Measurements from ENCODE around the gene ARIH1.
"Not testable (repeated sequence)": the region's sequence is repeated elsewhere in the genome, so short reads cannot be mapped to it uniquely, and the experiment has no call there.

Gene ARIH1

GRCh38 chr15:72473614-72474465 is at the start of gene ARIH1:
Gene ARIH1 (plus strand): TSS chr15:72474330. CDS start chr15:72474640, 310 bp downstream.
- DNase-seq (ENCODE audit: low read depth) = peak; percentile 89

- no peak for DNase-seq (ENCODE audit: low read depth)
Measured at GRCh38 chr15:72426753-72427152, 47.4 kb upstream of the ARIH1 start.

- no peak for DNase-seq (ENCODE audit: low read depth)
Measured at GRCh38 chr15:72437650-72438316, 36.3 kb upstream of the ARIH1 start.

GRCh38 chr15:72442848-72443247 is 31.3 kb upstream of the ARIH1 start:
- DNase-seq (ENCODE audit: low read depth) = not testable (repeated sequence)

DNA sequence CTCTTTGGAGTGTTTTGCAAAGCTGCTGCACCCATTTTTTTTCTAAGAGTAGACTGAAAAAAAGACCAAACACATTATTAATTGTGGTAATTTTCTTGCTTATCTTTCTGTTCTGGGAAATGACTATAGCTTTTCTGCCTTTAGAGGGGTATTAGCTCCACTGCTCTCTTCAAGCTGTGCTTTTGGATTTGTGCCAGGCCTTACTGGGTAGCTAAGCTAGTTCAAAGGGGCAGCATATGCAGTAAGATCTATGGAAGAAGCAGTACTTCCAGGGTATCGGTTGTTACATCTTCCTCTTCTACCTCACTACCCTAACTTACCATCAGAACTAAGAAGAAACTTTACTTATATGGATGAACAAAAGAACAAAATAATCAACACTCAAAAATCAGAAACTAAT is 28.7 kb upstream of the ARIH1 start:
- no peak for DNase-seq (ENCODE audit: low read depth)

DNA sequence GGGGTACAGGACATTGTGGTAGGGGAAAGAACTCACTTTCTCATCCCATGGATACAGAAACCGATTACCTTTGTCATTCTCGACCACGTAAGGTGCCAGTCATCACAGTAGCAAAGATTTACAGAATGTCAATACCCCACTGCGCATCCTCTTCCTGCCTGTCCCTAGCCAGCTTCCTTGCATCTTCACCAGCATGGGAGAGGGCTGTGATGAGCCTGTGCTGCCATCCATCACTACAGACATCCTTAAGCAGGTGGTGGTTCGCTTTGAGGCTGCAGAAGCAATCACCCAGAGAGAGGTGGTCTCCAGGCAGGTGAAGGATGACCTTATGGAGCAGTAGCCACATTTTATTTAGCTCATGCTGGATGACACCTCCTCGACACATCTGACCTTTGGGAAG is 23.3 kb upstream of the ARIH1 start:
- no peak for DNase-seq (ENCODE audit: low read depth)

- DNase-seq (ENCODE audit: low read depth) = no peak
Measured at GRCh38 chr15:72451224-72451623, 22.9 kb upstream of the ARIH1 start.

- DNase-seq (ENCODE audit: low read depth) = no peak
Measured at GRCh38 chr15:72456684-72457083, 17.4 kb upstream of the ARIH1 start.

DNA sequence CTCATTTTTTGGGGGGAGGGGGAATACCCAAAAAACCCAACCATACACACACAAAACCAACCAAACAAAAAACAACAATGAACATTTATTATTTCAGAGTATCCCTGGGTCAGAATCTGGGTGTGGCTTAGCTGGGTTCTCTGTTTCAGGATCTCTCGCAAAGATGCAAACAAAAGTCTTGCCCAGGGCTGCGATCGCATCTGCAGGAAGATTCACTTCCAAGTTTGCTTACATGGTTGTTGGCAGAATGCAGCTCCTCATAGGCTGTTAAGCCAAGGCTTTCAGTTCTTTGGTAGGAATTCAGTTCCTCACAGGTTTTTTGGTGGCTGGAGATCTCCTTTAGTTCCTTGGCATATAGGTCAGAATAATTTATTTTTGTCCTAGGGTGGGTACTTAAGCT is 13.7 kb upstream of the ARIH1 start:
- no peak for DNase-seq (ENCODE audit: low read depth)

DNA sequence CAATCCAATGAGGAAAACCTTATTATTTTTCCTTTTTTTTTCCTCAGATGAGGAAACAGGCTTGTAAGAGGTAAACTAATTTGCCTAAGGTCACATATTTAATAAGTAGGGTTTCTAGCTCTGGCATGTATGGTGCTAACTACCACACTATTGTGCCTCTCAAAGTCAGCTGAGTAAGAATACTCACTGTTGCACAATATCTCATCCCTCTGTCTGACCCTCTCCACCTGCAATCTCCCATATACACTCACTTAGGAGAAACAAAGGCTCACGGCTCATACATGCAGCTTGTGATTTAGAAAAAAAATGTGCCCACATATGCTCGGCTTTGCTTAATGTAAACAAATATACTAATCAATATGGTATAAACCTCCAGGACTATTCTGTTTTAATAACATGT is 10.4 kb upstream of the ARIH1 start:
- no peak for DNase-seq (ENCODE audit: low read depth)

DNA sequence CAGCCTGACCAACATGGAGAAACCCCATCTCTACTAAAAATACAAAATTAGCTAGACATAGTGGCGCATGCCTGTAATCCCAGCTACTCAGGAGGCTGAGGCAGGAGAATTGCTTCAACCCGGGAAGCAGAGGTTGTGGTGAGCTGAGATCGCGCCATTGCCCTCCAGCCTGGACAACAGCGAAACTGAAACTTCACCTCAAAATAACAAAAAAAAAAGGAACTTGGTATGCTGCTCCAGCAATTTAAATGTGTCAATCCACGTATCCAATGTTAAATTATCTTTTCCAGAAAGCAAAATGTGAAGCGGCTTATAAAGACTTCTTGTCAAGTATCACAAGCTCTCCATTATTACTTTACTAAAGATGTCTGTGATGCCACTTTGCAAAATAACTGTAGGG is 9.9 kb upstream of the ARIH1 start:
- no peak for DNase-seq (ENCODE audit: low read depth)

- DNase-seq (ENCODE audit: low read depth) = no peak
Measured at GRCh38 chr15:72468103-72468502, 6.0 kb upstream of the ARIH1 start.

GRCh38 chr15:72472992-72473610 is 1.0 kb upstream of the ARIH1 start:
- DNase-seq (ENCODE audit: low read depth) = no peak

DNA sequence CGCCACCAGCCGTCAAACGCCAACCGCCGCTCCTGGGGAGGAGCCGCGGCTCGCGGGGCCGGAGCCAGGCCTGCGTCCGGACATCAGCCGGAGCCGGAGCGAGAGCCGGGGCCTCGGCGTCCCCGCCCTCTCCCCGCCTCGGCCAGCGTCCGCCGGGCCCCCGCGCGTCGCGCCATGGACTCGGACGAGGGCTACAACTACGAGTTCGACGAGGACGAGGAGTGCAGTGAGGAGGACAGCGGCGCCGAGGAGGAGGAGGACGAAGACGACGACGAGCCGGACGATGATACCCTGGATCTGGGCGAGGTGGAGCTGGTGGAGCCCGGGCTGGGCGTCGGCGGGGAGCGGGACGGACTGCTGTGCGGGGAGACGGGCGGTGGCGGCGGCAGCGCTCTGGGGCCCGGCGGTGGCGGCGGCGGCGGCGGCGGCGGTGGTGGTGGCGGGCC is 359 bp downstream of the ARIH1 start:
- DNase-seq (ENCODE audit: low read depth) = no peak

- peak; percentile 70 for DNase-seq (ENCODE audit: low read depth)
Measured at GRCh38 chr15:72474912-72475628, 940 bp downstream of the ARIH1 start.

DNA sequence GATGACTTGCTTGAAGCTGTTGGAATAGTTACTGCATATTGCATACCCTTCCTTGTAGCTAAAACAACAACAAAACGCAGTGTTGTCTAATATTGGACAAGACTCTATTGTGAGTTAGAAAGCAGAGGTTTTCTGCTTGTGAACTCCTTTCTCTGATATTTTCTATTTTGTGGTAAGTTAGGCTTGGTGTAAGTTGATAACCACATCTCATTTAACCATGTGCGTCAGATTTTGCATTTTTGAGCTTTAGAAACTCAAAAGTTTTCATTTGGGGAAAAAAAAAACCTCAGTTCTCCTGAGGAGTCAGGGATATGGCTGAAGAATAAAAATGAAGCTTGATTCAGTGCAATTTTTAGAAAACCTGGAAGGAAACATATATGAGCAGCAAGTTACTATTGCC is 1.5 kb downstream of the ARIH1 start:
- no peak for DNase-seq (ENCODE audit: low read depth)

DNA sequence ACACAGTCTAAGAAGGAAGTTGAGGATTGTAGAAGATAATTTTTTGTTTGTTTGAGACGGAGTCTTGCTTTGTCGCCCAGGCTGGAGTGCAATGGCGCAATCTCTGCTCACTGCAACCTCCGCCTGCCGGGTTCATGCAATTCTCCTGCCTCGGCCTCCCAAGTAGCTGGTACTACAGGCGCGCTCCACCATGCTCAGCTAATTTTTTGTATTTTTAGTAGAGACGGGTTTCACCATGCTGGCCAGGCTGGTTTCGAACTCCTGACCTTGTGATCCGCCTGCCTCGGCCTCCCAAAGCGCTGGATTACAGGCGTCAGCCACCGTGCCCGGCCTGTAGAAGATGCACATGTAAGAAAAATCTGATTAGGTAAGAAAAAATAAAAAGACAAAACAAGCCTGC is 2.2 kb downstream of the ARIH1 start:
- not testable (repeated sequence) for DNase-seq (ENCODE audit: low read depth)

DNA sequence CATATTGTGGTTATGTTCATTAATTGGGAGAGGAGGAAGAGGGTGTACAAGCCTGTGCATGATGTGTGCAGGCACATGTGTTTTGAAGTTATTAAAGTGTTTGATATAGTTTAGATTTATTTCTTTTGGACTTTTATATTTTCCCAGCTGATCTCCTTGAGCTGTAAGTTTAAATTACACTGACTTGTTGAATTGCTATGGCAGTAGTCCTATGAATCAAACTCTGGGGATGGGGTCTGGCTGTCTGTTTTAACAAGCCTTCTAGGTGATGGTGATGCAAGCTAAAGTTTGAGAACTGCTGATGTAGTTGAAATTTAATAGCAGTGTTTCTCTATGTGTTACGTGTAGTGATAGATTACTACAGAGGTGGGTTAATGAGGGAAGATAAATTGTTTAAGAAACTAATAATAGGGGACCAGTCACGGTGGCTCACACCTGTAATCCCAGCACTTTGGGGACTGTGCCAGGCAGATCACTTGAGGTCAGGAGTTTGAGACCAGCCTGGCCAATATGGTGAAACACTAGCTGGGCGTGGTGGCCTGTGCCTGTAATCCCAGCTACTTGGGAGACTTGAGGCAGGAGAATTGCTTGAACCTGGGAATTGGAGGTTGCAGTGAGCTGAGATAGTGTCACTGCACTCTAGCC is 7.0 kb downstream of the ARIH1 start:
- DNase-seq (ENCODE audit: low read depth) = no peak

- no peak for DNase-seq (ENCODE audit: low read depth)
Measured at GRCh38 chr15:72482275-72482674, 8.1 kb downstream of the ARIH1 start.

DNA sequence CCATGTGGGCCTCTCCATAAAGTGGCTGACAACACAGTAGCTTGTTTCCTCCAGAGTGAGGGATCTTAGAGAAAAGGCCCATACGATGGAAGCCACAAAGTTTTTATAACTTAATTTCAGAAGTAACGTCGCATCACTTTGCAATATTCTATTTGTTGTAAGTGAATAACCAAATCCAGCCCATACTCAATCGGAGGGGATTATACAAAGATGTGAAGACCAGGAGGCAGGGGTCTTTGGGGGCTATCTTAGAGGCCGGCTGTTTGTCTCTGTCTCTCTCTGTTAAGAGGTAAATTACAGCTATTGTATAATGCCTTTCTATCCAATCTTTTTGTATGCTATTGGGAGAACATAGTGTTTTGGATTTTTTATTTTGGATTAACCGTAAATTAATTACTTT is 9.1 kb downstream of the ARIH1 start:
- no peak for DNase-seq (ENCODE audit: low read depth)

GRCh38 chr15:72486144-72486543 is 12.0 kb downstream of the ARIH1 start:
- no peak for DNase-seq (ENCODE audit: low read depth)
